GM18909 (cell line): ENCODE results near the gene CLEC4F.

ENCODE experiments used
- ATAC-seq: cut with Tn5 transposase; IDR thresholded peaks from one replicate; pipeline ENCODE4 v1.9.1; 2021; ENCODE audit warnings: mild to moderate bottlenecking; ENCODE audit not compliant: unreplicated experiment, poor library complexity

Gene CLEC4F, protein sequence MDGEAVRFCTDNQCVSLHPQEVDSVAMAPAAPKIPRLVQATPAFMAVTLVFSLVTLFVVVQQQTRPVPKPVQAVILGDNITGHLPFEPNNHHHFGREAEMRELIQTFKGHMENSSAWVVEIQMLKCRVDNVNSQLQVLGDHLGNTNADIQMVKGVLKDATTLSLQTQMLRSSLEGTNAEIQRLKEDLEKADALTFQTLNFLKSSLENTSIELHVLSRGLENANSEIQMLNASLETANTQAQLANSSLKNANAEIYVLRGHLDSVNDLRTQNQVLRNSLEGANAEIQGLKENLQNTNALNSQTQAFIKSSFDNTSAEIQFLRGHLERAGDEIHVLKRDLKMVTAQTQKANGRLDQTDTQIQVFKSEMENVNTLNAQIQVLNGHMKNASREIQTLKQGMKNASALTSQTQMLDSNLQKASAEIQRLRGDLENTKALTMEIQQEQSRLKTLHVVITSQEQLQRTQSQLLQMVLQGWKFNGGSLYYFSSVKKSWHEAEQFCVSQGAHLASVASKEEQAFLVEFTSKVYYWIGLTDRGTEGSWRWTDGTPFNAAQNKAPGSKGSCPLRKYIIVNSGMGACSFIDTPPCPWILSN

GRCh38 chr2:70820499-70820898, at the start of gene CLEC4F:
CLEC4F (minus strand) TSS chr2:70820599; CDS start chr2:70820523, 76 bp downstream.
- ATAC-seq: no peak

- no peak for ATAC-seq
These were observed 48.6 kb upstream of the CLEC4F start for GRCh38 chr2:70868970-70869369.

GRCh38 chr2:70861777-70862625, 41.6 kb upstream of the CLEC4F start:
- no peak for ATAC-seq

DNA sequence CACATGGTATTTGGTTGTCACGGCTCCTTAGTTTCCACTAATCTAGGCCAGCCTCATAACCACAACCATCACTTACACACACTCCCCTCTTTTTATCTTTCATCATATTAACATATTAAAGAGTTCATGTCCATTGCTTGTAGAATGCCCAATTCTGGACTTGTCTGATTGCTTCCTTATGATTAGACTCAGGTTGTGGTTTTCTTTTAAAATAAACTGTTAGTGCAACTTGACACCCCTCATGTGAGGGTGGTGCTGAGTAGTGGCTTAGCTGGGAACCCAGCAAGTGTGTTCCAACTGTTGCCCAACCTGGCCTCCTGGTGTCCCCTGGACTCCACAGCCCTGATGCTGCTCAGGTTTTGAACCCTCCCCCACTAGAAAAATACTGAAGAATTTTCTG, 35.3 kb upstream of the CLEC4F start:
- ATAC-seq: no peak

- ATAC-seq: no peak
These were observed 34.0 kb upstream of the CLEC4F start for GRCh38 chr2:70854411-70854810.

DNA sequence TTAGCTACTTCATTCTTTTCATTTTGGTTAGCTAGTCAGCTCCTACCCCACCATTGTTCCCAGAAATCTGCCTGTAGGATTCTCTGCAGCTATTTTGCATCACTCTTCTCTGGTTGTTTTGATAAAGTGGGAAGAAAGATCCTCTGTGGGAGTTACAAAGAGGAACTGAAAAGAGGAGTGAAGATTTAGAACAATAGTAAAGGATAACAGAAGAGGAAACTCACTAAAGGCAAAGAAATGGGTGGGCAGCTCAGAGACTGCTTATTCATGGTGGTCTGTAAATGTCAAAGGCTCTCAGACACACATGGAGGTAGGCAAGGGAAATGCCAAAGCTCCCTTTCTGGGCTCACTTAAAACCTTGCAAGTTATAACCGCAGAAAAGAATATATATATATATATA, 32.4 kb upstream of the CLEC4F start:
- no peak for ATAC-seq

DNA sequence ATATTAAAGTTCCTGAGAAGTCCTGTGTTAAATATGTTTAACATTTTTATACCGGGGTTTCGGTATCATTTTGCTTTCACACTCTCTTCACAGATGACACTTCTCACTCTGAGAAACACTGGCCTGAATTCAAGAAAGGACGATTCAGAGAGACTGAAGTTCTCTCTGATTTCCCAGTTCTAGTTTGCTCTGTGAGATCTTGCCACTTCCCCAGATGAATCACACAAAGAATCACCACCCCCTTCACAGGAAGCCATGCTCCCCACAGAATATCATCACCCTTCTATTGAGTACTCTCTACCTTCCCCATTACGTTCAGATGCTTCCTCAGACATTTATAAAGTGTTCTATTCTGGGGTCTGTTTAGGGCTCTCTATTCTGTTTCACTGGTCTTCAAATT, 31.3 kb upstream of the CLEC4F start:
- ATAC-seq: no peak

DNA sequence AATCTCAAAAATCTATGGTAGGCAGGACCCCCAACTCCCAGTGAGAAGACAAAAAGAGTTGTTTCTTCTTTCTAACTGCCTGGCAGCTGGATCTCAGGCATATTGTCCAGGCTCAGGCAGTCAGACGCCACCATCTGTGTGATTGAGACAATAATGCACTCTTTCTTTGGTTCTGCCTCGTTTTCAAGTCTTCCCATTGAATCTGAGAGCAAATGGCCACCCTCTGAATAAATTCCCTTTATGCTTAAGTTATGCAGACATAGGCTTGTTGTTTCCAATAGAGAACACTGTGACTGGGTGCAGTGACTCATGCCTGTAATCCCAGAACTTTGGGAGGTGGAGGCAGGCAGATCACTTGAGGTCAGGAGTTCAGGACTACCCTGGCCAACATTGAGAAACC, 30.5 kb upstream of the CLEC4F start:
- ATAC-seq: no peak

GRCh38 chr2:70842401-70842800, 22.0 kb upstream of the CLEC4F start:
- no peak for ATAC-seq

DNA sequence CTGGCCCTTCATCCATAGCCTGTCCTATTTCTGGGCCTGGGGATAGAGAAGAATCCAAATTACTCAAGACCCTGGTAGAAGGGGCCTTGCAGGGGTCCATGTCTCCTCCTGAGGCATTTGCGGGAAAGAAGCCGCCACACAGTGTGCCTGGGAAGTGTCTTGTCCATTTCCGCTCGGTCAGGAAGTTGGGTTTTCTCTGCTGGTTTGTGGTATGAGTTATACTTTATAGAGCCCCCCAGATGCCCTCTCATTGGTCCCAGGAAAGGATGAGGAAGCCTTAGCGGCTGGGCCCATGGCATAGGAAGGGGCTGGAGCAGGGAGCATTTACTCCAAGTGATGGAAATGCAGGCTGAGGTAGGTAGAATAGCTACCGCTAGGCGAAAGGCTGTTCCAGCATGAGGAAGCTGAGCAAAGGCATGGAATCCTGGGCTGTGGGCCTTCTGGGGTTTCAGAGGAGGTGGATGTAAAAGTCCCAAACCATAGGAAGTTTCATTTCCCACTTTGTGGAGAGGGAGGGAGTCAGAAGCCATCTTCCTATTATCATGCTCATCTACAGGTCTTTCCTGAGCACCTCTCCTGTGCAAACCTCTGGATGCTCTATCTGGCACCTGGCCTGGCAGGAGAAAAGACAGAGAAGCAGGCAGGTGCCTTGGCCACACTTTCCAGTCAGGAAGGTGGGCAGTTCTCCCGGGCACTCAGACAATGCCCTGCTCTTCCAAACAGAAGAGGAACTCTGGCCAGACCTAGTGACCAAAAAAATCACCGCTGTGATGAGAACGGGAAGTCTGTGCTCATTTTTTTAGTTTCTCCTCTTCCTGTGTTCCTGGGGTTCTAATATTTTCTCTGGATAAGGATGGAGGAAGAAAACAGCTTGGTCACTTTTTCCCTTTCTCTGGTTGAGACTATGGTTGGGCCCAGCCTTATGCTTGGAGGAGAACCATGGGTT, 17.9 kb upstream of the CLEC4F start:
- no peak for ATAC-seq

- ATAC-seq: no peak
These were observed 15.2 kb upstream of the CLEC4F start, which contains the start of gene CD207 for GRCh38 chr2:70835643-70836042. CD207 (minus strand) TSS chr2:70835816; CDS start chr2:70835776, 40 bp downstream.

- no peak for ATAC-seq
These were observed 14.5 kb upstream of the CLEC4F start for GRCh38 chr2:70834881-70835280.

- ATAC-seq: no peak
These were observed 13.7 kb upstream of the CLEC4F start for GRCh38 chr2:70834106-70834505.

- no peak for ATAC-seq
These were observed 12.8 kb upstream of the CLEC4F start for GRCh38 chr2:70833246-70833645.

DNA sequence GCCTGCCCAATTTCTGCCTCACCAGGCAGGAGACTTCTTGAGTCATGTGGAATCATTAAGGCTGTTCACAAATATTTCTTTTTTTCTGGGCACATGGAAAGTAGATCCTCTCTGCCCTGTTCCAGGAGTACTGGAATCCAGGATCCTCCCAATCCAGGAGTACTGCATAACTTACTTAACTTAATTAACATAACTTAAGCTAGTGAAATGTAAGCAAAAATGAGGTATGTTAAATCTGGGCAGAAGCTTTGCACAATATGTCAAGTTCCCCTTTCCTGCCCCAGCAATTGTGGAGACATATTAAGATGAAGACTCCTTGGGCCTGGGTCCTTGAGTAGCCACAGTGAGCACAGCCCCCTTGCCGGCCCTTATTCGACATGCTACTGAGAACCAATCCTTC, 12.0 kb upstream of the CLEC4F start:
- ATAC-seq: no peak

- ATAC-seq: no peak
These were observed 11.5 kb upstream of the CLEC4F start for GRCh38 chr2:70831861-70832260.

DNA sequence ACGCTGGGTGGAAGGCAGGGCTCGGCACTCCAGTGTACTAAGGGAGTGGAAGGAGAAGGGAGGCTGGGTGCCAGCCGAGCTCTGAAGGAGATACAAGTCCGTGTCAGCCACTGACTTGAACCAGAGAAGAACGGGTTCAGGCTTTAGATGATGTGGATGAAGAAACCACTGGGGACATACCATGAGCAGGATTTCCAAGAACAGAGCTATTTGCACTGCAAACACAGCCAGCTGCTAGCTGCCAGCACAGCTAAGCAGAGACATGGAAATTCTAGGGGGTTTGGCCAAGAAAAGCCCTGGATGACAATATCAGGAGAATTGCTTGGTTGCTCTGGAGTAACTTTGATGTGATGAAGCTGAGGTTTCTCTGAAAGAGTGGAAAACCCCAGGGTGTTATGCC, 10.0 kb upstream of the CLEC4F start:
- no peak for ATAC-seq

- no peak for ATAC-seq
These were observed 9.5 kb upstream of the CLEC4F start for GRCh38 chr2:70829916-70830315.

- ATAC-seq: no peak
These were observed 8.8 kb upstream of the CLEC4F start for GRCh38 chr2:70828914-70829824.
